Osteocyte (in vitro differentiated cells): ENCODE data around the gene TMCC3. TPM values are rescaled to one million over a fixed set of nuclear protein-coding genes. Genes with fewer than 3 reads are reported as not detected.

Source experiments
- DNase-seq: peaks from one replicate; pipeline ENCODE4 v3.0.0; 2021; ENCODE audit warnings: mixed read lengths; ENCODE audit not compliant: unreplicated experiment; ENCODE audit errors: extremely low spot score
- H3K27ac Mint-ChIP-seq: one replicate; pipeline ENCODE4 v1.8.0; 2021; ENCODE audit warnings: mild to moderate bottlenecking, mixed read lengths; ENCODE audit not compliant: unreplicated experiment
- H3K27me3 Mint-ChIP-seq: one replicate; pipeline ENCODE4 v1.8.0; 2021; ENCODE audit warnings: mixed read lengths; ENCODE audit not compliant: unreplicated experiment
- H3K36me3 Mint-ChIP-seq: one replicate; pipeline ENCODE4 v1.8.0; 2021; ENCODE audit warnings: mixed read lengths; ENCODE audit not compliant: unreplicated experiment
- H3K4me1 Mint-ChIP-seq: one replicate; pipeline ENCODE4 v1.8.0; 2021; ENCODE audit warnings: mixed read lengths; ENCODE audit not compliant: unreplicated experiment
- H3K4me3 Mint-ChIP-seq: one replicate; pipeline ENCODE4 v1.8.0; 2021; ENCODE audit warnings: mild to moderate bottlenecking, moderate library complexity, mixed read lengths; ENCODE audit not compliant: unreplicated experiment
- H3K9me3 Mint-ChIP-seq: one replicate; pipeline ENCODE4 v1.8.0; 2021; ENCODE audit warnings: mixed read lengths; ENCODE audit not compliant: unreplicated experiment
- CTCF ChIP-seq: fragments of 200-600 bp; sonication (generic); IDR thresholded peaks from 2 replicates; pipeline ENCODE4 v1.5.0; 2021; ENCODE audit warnings: antibody characterized with exemption, mild to moderate bottlenecking, moderate library complexity
- total RNA-seq: library from RNA; stranded (reverse); gene quantifications from 2 replicates; pipeline ENCODE4 v1.2.1, GENCODE V29; 2021

Gene TMCC3
- total RNA-seq, 1 donor from 2014 or later = not detected

DNA sequence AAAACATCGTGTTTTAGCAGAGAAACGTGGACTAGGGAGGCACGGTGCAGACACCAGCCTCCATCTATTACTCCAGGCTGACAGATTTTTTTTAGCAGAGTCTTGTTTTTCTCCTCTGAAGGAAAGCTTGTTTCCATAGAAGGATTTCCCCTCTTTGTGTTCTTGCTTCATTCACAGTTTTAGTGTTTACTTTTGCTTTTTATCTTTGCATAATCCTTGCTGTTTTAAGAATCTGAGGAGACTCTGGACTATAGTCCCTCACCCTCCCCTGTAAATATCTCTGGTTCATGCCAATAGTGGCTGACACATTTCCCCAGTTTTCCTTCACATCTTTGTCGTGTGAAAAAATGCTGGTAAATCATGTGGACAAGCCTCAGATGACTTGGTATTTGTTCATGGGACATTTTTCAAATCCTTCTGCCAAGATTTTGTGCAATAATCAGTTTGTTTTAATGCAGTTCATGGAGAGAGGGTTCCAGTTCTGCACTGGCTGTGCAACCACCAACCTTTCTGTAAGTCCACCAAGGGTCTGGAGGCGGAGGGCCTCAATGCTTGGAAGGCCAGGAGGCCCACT lies 39.9 kb upstream of the TMCC3 start:
- DNase-seq = no peak
- Mint-ChIP-seq H3K9me3 (no peaks in the 10 kb centered on the region), H3K27me3 (peaks cover 22% of the 10 kb centered on the region), H3K36me3 (no peaks in the 10 kb centered on the region), H3K27ac (no peak overlapping the region), H3K4me1 (no peaks in the 10 kb centered on the region), H3K4me3 (no peak overlapping the region)
- TF ChIP-seq CTCF = no peak

DNA sequence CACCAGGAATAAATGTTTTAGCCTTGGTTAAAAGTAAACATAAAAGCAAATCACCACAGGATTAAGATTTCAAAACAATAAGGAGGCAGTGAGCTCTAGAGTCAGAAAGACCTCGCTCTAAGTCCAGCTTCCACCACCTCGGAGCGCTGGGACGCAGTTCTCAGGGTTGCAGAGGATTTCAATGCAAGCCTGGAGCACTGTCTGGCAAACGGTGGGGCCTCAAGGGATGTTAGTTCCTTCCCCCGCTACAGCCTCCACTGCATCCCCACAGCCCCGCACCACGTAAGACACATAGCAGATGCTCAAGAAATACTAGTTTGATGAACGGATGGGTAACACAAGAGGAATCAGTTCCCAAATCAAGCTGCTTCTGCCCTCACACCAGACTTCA lies 39.3 kb upstream of the TMCC3 start:
- no peak for TF ChIP-seq CTCF
- no peak for DNase-seq
- Mint-ChIP-seq H3K4me3 (no peak overlapping the region), H3K36me3 (no peaks in the 10 kb centered on the region), H3K4me1 (no peaks in the 10 kb centered on the region), H3K27ac (no peak overlapping the region), H3K27me3 (peaks cover 22% of the 10 kb centered on the region), H3K9me3 (no peaks in the 10 kb centered on the region)

DNA sequence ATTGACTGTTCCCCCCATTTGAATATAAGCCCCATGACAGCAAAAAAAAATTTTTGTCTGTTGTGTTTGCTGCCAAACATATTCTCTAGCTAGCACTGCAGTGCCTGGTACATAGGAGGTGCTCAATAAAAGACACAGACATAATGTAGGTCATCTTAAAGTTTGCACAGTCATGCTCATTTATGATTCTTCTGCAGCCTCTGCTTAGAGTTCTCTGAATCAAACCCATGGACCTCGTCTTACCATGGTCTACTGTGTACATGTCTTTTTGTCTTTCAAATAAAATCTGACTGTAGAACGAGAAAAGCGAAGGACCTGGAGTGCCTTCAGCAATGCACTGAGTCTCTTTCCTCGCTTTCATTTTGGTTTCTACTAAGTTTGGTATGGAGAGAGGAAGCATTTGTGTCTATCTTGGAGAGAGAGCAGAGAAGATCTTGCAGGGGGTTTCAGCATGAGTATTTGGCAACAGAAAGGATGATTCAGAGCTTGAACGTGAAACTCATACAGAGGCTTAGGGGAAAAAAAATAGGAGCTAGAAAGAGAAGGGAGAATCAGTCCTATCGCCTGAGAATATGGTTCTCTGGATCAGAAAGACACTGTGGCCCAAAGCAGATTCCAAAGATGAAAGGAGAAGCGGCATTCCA lies 38.8 kb upstream of the TMCC3 start:
- no peak for DNase-seq
- Mint-ChIP-seq H3K27ac (no peak overlapping the region), H3K36me3 (no peaks in the 10 kb centered on the region)

GRCh38 chr12:94687891-94688290 lies 37.5 kb upstream of the TMCC3 start:
- H3K27ac Mint-ChIP-seq = no peak overlapping the region
- H3K4me1 Mint-ChIP-seq = no peaks in the 10 kb centered on the region
- TF ChIP-seq CTCF = no peak
- peaks cover 24% of the 10 kb centered on the region for H3K27me3 Mint-ChIP-seq
- H3K36me3 Mint-ChIP-seq = no peaks in the 10 kb centered on the region
- no peak for DNase-seq
- no peak overlapping the region for H3K4me3 Mint-ChIP-seq
- no peaks in the 10 kb centered on the region for H3K9me3 Mint-ChIP-seq

More for the DNA sequence above, 38.8 kb upstream of the TMCC3 start:
- Mint-ChIP-seq H3K27me3 (peaks cover 22% of the 10 kb centered on the region), H3K4me3 (no peak overlapping the region), H3K9me3 (no peaks in the 10 kb centered on the region), H3K4me1 (no peaks in the 10 kb centered on the region)
- no peak for TF ChIP-seq CTCF

DNA sequence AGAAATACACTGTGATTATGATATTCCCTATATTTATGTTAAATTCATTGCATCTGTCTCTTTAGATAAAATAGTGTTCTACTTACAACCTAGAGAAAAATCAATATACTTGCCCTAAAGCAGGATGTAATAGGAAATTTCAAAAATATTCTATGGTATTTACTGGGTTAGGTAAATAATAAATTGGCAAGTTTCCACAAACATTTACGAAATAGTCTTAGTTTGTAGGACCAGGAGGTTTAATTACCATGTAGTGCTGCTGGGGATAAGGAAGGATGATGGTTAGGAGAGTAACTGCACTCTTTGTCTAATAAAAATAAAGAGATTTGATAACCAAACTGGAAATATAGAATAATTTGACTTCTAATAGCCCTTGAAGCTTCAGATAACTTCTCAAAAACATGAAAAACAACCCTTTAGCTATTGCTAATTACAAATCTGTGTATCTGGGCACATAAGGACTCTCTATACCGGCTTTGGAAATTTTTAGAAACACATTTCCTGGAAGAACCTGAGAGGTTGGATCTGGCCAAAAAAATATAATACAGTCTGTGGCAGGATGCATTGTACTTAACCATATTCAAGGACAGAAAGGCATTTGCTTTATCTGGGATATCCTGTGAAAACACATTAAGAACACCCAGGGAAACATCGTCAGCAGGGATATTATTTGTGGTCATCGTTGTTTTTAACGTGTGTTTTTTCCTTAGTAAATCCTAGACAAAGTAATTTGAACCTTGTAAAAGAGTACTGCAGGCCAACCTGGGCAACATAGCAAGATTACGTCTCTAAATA lies 36.7 kb upstream of the TMCC3 start:
- no peak overlapping the region for H3K27ac Mint-ChIP-seq
- no peaks in the 10 kb centered on the region for H3K9me3 Mint-ChIP-seq
- no peak for TF ChIP-seq CTCF
- no peaks in the 10 kb centered on the region for H3K4me1 Mint-ChIP-seq
- H3K4me3 Mint-ChIP-seq = no peak overlapping the region
- H3K36me3 Mint-ChIP-seq = no peaks in the 10 kb centered on the region
- DNase-seq = no peak
- peaks cover 23% of the 10 kb centered on the region for H3K27me3 Mint-ChIP-seq
